PFSK-1 (cell line): ENCODE data around the gene RGS7BP.

Experiments used
- FOXP2 ChIP-seq: optimal IDR thresholded peaks from 2 replicates; pipeline ENCODE3; 2011; ENCODE audit warnings: borderline replicate concordance, control low read depth, inconsistent platforms; ENCODE audit not compliant: insufficient read depth; ENCODE audit errors: extremely low read length, extremely low read depth
- POLR2AphosphoS5 ChIP-seq: IDR thresholded peaks from 2 replicates; pipeline ENCODE4 v1.6.1; 2012; ENCODE audit warnings: low read depth, mild to moderate bottlenecking, control low read depth, low read length, moderate library complexity
- SIN3A ChIP-seq: IDR thresholded peaks from 2 replicates; pipeline ENCODE4 v1.6.1; 2012; ENCODE audit warnings: mild to moderate bottlenecking, low read length, moderate library complexity, borderline replicate concordance; ENCODE audit not compliant: insufficient read depth
- TAF1 ChIP-seq: IDR thresholded peaks from 2 replicates; pipeline ENCODE4 v1.6.1; 2012; ENCODE audit warnings: low read length, control low read depth, borderline replicate concordance; ENCODE audit not compliant: insufficient read depth
- TF ChIP-seq, protein P1 (sequence below), 2 experiments: IDR thresholded peaks; 2 replicates each; pipeline versions ENCODE4 v1.6.1 to v1.8.0; 2011 to 2012; ENCODE audit warnings: low read depth in 2 of 2, low read length in 2 of 2, control low read depth in 1 of 2, inconsistent platforms in 1 of 2, mild to moderate bottlenecking in 1 of 2, moderate library complexity in 1 of 2; ENCODE audit not compliant: insufficient read depth in 1 of 2

The RGS7BP gene

DNA sequence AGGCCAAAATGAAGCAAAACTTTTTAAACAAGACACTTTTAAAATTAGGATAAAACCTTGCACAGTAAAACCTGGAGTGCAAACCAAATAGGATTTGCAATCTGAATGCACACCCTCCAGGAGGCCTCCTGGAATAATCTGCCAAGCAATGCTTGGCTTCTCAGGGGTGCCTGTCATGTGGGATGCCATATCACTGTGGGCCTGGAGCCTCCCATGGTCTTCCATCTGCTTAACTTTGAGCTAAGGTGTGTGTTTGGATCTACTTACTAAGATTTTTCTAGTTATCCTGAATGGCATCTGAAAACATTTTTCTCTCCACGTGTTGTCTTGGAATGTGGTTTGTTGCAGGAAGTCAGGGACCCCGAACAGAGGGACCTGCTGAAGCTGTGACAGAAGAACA lies 52.1 kb downstream of the RGS7BP start:
- TF ChIP-seq SIN3A (no peak), POLR2AphosphoS5 (no peak), FOXP2 (no peak), TAF1 (no peak)
- TF ChIP-seq, protein P1, sequence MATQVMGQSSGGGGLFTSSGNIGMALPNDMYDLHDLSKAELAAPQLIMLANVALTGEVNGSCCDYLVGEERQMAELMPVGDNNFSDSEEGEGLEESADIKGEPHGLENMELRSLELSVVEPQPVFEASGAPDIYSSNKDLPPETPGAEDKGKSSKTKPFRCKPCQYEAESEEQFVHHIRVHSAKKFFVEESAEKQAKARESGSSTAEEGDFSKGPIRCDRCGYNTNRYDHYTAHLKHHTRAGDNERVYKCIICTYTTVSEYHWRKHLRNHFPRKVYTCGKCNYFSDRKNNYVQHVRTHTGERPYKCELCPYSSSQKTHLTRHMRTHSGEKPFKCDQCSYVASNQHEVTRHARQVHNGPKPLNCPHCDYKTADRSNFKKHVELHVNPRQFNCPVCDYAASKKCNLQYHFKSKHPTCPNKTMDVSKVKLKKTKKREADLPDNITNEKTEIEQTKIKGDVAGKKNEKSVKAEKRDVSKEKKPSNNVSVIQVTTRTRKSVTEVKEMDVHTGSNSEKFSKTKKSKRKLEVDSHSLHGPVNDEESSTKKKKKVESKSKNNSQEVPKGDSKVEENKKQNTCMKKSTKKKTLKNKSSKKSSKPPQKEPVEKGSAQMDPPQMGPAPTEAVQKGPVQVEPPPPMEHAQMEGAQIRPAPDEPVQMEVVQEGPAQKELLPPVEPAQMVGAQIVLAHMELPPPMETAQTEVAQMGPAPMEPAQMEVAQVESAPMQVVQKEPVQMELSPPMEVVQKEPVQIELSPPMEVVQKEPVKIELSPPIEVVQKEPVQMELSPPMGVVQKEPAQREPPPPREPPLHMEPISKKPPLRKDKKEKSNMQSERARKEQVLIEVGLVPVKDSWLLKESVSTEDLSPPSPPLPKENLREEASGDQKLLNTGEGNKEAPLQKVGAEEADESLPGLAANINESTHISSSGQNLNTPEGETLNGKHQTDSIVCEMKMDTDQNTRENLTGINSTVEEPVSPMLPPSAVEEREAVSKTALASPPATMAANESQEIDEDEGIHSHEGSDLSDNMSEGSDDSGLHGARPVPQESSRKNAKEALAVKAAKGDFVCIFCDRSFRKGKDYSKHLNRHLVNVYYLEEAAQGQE (IDR thresholded peaks at IDR 0.05; ENCODE audit: insufficient read depth in 1 of 2, low read depth in 2 of 2, low read length in 2 of 2): no peak

DNA sequence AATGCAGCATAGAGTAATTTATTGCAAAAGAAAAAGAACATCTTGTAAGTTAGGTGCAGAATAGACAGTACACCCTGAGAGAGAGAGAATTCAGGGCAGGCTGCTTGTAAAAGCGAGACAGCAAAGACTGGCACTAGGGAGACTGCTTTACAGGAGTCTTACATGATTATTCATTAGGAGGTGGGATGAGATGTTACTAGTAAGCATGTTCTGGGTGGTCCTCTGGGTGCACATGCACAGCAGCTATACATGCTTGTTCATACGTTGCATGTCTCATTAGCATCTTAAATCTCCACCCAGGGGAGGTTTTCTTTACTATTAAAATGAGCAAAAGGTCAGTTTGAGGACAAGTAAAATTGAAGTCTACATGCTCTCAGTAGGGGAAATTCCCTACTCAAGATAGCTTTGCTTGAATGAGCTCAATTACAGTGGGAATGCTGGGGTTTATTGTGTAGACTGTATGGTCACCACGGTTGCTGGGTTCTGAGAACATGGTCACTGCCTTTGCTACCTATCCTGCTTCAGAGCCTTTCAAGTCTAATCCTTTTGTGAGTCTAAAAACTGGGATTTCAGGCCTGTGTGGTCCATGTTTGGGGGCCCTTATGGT lies 60.6 kb downstream of the RGS7BP start:
- TF ChIP-seq SIN3A: no peak
- TF ChIP-seq FOXP2: no peak
- TF ChIP-seq, protein P1 (IDR thresholded peaks at IDR 0.05; ENCODE audit: insufficient read depth in 1 of 2, low read depth in 2 of 2, low read length in 2 of 2): no peak
- TF ChIP-seq TAF1: no peak
- no peak for TF ChIP-seq POLR2AphosphoS5

DNA sequence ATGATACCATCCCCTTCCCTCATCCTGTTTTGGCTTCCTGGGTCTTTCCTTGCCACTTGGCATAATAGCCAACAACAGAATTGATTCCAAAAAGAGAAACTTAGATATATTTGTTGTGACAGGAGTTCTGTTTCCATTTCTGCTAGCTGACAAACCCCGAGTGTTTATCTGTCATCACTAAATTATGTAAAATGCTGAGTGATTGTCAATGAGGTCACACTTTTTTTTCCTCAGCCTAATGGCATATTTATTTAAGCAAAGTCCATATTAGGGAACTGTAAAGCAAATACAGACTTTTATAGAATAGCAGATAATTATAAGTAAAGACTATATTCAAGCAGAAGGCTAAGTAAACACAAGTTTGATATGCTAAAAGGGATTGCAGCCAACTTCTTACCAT lies 64.0 kb downstream of the RGS7BP start:
- TF ChIP-seq, protein P1 (IDR thresholded peaks at IDR 0.05; ENCODE audit: insufficient read depth in 1 of 2, low read depth in 2 of 2, low read length in 2 of 2): no peak
- no peak for TF ChIP-seq FOXP2
- TF ChIP-seq TAF1: no peak
- no peak for TF ChIP-seq SIN3A
- TF ChIP-seq POLR2AphosphoS5: no peak

DNA sequence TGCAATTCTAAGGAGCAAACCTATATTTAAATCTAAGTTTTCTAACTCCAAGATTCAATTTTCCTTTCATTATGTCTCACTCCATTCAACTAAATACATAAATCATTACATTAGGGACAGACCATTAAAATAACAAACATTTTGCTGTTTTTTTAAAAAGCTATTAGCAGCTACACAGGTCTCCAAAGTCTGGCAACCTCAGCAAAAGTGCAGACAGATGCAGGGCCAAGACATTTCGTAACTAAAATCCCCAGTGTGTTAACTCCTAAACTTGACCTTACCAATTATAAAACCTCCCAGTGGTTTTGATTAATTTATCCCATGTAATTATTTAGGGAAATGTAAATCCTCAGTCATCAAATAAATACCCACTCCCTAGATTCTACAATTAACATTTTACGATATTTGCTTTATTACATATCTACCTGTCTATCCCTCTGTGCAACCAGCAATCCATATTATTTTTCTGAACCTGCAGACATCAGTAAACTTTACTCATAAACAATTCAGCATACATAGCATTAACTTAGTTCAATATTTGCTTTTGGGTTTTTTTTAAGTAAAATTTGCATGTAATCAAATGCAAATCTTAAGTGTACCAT lies 64.7 kb downstream of the RGS7BP start:
- TF ChIP-seq SIN3A (no peak), POLR2AphosphoS5 (no peak), TAF1 (no peak), FOXP2 (no peak)
- TF ChIP-seq, protein P1 (IDR thresholded peaks at IDR 0.05; ENCODE audit: insufficient read depth in 1 of 2, low read depth in 2 of 2, low read length in 2 of 2): no peak

DNA sequence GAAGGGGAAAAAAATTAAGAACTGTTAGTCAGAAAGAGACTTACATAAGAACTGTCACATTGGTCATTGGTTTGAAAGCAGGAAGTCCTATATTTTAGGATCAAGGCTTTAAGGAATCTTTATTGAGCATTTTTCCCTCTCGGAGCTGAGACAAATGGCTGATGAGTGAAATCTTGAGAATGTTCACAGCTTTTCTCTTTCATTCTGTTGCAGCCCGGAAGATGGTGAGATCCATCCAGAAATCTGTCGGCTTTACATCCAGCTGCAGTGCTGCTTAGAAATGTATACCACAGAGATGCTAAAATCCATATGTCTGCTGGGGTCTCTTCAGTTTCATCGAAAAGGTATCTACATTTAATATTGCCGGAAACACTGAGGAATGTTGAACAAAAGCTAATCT lies 69.7 kb downstream of the RGS7BP start:
- TF ChIP-seq SIN3A (no peak), FOXP2 (no peak), POLR2AphosphoS5 (no peak), TAF1 (no peak)
- TF ChIP-seq, protein P1 (IDR thresholded peaks at IDR 0.05; ENCODE audit: insufficient read depth in 1 of 2, low read depth in 2 of 2, low read length in 2 of 2): no peak
